Endometrial microvascular endothelial cells (primary cell): Measurements from ENCODE around the gene SLC13A1. TPM values are rescaled to one million over a fixed set of nuclear protein-coding genes. Genes with fewer than 3 reads are reported as not detected.

Experiments used
- in situ Hi-C: cut with HindIII; loops from 2 replicates; pipeline ENCODE4 v1.10.0; 2017; ENCODE audit warnings: low sequenced_read_pairs, low pct_unique_long_range_greater_than_20kb; ENCODE audit errors: inconsistent ontology term
- total RNA-seq: library from RNA; depleted of rRNA; stranded (reverse); fragments of >200 nt; gene quantifications from one replicate; pipeline ENCODE4 v1.2.3, GENCODE V29; 2015; ENCODE audit errors: inconsistent ontology term

The SLC13A1 gene
- total RNA-seq, 1 donor from 2014 or later, result not detected

DNA sequence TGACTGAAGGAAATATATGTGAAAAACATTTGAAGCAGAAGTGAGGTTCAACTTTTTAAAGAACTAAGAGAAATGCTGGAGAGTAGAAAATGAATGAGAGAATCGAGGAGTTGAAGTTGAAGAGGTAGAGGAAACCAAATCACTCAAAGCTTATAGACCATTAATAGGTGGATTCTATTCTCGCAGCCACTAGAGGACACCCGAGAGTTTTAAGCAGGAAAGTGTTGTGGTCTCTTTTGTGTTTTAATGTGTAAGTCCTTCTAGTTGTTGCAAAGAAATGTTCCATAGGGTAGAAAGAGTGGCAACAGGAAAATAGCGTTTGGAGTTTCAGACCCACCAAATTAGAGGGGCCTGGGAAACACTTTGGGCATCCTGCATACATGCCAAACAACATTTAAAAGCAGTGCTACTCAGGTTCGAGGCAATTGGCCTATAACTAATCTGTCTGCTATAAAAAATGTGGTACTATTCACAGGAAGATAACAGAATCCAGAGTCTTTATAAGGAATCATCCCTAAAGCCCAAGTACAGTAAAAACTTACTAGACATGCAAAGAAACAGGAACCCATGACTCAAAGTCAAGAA, 129.0 kb downstream of the SLC13A1 start:
- in situ Hi-C loops, result no loop called here

DNA sequence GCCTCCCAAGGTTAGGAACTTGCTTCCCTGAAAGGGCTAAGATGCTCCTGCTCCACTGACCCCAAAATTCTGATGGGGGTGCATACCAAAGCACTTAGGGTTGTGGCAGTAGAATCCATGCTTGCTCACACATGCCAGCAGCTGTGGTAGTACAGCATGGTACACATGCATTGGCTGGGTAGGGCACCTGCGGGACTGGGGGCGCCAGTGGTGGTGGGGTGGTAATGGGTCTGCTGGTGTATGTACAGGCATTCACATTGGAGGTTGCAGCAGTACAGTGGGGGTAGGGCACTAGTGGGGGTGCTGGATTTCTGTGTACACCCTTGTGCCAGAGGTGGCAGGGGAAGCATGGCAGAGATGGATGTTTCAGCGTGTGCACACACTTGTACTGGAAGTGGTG, 132.0 kb downstream of the SLC13A1 start:
- in situ Hi-C loops, result no loop called here

Other genes starting within 250 kb of the SLC13A1 start
- not detected for gene TAS2R16, start 204.3 kb downstream of the SLC13A1 start, total RNA-seq